DMS153 treated with DMSO at 0.1 percent for 48 hours (cell line): ENCODE data around the gene RNASEH2B.

Experiments
- DNase-seq: peaks from one replicate; lab custom pipeline; 2025; ENCODE audit not compliant: unreplicated experiment; lab: John Stamatoyannopoulos, UW

RNASEH2B gene

GRCh38 chr13:50905256-50905655 lies 4.3 kb upstream of the RNASEH2B start:
- DNase-seq, result no peak

DNA sequence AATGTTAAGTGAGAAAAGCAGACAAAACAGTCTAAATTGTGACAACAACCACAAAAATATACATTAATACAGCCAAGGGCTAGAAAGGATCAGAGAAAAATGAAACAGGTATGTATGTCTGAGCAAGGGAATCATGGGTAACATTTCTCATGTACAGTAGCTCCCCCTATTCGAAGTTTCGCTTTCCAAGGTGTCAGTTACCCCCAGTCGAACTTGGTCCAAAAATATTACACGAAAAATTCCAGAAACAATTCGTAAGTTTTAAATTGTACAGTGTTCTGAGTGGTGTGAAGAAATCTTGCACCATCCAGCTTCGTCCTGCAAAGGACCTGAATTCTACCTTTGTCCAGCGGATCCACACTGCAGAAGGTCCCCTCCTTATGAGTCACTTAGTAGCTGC lies 1.8 kb upstream of the RNASEH2B start:
- no peak for DNase-seq

GRCh38 chr13:50908371-50908770 lies 1.2 kb upstream of the RNASEH2B start:
- DNase-seq, result no peak

- DNase-seq, result peak; percentile 56
Observed at GRCh38 chr13:50910485-50910805, 854 bp downstream of the RNASEH2B start.

- DNase-seq, result peak; percentile 57
Observed at GRCh38 chr13:50911081-50911631, 1.6 kb downstream of the RNASEH2B start.

DNA sequence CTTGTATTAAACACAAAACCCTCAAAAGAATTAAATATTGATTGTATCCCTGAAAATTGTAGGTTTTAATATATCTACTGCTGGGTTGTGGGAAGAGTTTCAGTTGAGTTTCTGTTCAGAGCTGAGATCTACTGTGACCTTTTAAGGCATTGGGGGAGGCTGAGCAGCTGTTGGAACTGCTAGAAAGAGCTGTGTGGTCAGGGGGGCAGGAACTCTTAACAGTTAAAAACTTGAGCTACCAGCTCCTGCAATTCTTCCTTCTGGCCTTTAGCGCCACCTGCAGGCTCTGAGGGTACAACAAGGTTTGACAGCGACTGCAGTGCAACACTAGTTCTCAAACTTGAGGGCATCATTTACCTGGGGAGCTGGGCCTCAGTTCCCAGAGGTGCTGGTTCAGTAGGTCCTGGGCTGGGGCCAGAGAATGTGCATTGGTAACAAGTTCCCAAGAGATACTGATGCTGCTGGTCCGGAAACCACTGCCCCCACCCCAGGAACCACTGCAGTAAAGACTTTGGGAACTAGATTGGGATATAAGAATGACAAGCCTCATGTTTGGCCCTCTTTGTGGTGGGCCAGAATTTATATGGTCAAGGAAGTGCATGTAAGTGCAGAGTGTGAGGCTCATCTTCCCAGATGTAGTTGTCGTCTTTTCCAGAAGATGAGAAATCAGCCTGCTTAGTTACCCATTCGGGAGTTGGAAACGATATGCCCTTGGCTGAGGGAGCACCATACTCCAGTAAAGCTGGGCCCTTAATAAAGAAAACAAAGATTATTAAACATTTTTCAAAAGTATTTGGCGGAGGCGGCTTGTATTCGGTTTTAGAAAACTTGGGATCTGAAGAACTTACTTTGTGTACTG lies 2.6 kb downstream of the RNASEH2B start:
- DNase-seq, result peak; percentile 93

DNA sequence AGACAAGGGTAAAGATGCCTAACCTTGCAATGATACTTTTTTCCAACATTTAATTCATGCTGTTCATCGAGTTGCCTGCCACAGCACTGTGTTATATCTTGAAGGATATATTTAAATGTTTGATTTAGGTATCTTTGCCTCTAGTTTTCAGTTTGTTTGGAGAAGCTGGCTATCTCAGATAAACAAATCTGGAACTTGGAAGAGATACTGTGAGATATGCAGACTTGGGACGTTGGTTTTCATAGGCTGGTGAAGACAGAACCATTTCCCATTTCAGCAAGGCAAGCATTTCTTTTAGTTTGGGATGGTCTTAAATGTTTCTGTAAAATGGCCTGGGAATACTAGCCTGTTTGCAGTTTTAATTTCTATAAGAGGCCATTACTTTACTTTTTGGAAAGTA lies 3.3 kb downstream of the RNASEH2B start:
- no peak for DNase-seq

DNA sequence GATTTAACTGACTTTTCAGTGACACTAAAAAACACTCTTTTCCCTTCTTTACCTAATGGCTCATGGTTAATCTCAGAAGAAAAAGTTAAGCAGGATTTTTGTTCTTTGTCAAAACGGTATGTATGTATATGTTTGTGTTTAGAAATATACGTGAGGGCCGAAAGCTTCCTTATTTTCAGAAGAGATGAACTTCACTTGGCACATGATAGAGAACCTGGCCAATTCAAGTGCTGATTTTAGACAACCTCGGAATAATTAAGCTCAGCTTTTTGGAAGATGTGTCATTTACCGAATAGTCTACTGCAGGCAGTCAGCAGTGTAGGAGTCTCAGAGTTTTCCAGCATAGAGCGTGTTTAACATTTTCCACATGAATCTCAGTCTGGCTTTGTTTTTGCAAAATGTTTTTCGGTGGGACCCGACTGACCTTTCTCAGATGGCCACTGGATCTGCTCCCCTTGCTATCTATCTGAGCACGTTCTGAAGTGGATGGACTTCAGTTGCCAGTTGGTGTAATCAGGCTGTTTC lies 4.6 kb downstream of the RNASEH2B start:
- no peak for DNase-seq

- DNase-seq, result no peak
Observed at GRCh38 chr13:50914848-50915247, 5.3 kb downstream of the RNASEH2B start.

- DNase-seq, result no peak
Observed at GRCh38 chr13:50915565-50915964, 6.0 kb downstream of the RNASEH2B start.

DNA sequence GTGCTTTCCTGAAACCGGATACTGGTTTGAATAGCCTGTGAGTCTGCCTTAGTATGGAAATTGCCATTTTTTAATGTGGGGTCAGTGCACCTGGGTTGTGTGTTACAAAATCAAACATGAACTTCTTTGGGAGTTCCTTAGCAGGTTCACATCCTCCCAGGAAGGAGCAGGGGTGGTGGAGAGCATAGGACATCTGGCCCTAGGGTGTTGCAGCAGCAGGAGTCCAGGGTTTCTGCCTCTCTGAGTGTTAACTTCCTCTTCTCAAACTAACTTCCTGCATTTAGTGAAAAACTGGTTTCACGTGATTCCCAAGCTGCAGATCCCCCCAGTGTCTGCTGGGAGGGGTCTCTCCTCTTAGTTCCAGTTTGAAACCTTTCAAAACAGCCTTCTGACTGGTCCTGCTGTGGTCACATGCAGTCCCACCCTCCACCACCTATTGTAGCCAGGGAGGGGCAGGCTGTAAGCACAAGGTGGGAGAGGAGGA lies 7.2 kb downstream of the RNASEH2B start:
- DNase-seq, result no peak

DNA sequence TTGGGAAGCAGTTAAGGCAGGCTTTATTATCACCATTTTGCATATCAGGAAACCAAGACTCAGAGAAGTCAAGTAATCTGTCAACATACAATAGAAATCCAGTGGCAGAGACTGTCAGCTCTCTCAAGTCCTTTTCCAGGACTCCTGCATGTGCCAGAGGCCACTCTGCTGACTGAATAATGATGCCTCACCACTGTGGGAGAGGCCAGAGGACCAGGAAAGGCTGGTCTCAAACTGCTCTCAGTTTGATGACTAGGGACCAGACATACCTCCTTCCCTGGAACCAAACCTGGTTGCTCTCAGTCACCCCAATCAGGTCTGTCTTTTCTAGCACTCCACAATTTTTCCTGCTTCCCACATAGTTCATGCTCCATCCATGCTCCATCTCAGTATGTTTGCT lies 8.0 kb downstream of the RNASEH2B start:
- no peak for DNase-seq

GRCh38 chr13:50918567-50918966 lies 9.0 kb downstream of the RNASEH2B start:
- no peak for DNase-seq

DNA sequence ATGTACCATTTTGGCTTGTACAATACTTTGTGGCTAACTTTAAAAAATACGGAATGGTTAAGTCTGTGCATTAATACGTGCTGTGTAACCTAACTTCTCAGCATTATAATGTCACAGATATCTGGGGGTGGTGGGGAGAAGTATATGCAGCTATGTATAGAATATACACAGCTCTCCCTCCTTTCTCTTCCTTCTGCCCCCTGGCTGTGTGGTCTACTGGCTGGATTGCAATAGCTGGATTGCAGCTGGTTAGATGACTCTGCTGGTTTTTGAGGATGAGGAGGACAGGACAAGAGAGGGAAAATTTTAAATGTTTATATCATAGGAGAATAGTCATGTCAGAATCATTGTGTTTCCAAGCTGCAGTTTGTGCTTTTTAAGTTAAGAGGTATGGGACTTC lies 9.7 kb downstream of the RNASEH2B start:
- no peak for DNase-seq

DNA sequence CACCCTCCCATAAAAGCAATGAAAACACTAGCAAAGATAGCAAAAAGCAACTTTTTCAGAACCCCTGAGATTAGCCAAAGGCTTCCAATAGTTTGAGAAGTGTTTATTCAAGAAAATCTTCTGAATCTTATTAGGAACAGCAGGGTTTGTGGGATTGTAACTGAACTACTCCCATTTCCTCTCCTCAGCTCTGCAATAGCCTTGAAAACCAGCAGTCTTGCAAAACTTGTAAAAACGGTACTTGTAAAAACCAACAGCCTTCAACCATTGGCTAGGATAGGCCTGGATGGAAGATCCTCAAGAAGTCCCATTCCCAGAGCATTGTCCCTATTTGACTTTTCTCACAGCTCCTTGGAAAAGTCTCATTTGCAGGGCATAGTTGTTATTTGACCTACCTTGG lies 12.1 kb downstream of the RNASEH2B start:
- no peak for DNase-seq

- DNase-seq, result no peak
Observed at GRCh38 chr13:50923272-50923671, 13.7 kb downstream of the RNASEH2B start.

- DNase-seq, result no peak
Observed at GRCh38 chr13:50924025-50924424, 14.4 kb downstream of the RNASEH2B start.

DNA sequence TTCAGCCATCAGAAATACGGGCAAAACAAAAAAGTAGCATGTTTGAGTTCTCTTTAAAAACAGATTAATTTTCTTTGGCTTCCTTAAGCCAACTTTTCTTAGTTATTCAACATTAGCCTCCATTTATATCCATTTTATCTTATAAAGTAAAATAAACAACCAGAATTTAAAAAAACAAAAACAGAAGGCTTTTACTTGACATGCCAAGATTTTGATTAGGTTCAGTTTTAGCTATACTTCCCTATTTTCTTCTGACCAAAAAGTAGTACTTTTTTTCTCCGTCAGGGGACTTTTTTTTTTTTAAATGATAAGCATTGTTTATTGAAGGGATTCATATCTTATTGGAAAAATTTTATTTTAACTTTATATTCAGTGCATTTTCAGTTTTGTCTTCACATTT lies 18.1 kb downstream of the RNASEH2B start:
- DNase-seq, result no peak

DNA sequence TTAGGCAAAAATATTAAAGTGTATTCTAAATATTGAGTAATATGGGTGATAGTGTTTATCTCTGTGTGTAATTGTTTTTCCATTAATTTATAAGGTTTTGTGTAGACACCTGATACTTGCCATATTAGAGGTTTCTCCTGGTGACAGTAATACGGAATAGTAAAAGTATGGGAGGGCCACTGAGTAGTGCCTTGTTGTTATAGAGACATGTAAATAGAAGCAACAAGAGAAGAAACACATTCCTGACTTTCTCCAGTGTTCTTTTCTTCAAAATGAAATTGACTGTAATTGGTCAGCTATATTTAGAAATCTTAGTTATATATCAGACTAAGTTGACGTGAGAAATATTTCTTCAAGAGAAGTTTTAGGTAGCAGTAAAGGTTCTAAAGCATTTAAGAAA lies 18.5 kb downstream of the RNASEH2B start:
- no peak for DNase-seq

DNA sequence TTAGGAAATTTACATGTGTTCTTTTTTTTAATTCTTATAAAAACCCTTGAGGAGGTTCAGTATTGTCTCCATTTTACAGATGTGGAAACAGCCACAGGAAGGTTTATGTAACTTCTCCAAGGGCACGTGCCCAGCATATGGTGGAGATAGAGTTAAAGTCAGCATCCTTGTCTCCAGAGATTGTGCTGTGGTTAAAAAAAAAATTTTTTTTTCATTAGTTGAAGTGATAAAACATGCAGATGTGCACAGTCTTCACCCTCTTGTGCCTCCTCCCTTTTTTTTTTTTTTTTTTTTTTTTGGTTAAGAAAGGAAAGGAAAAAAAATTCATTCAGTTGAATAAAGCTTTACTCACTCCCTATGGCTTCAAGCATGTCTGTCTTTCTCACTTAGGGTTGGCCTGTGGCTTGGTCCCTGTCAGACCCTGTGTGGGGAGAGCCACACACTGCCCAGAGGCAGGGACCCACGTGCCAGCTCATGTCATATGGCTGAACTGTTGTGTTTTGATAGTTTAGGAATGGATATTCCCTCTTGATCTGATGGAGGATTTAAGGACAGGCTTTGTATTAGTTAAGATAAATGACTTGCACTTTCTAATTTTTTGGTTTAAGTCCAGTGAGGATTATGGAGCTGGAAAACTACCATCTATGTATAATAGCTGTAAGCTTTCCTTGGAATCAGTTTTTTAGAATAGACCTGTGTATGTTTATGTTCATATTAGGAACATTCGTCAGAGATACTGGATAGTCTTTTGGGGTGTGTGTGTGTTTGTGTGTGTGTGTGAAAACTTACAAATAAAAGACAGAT lies 19.3 kb downstream of the RNASEH2B start:
- no peak for DNase-seq

- no peak for DNase-seq
Observed at GRCh38 chr13:50932091-50932490, 22.5 kb downstream of the RNASEH2B start.
